Ramos (cell line): Measurements from ENCODE around the gene AMPD1.

ENCODE experiments used
- in situ Hi-C: fragments of 300-500 bp; cut with MboI; formaldehyde crosslinking; loops from one replicate; pipeline ENCODE4 v1.14.3; 2022; ENCODE audit warnings: low sequenced_read_pairs; ENCODE audit not compliant: unreplicated experiment

Gene AMPD1

GRCh38 chr1:114651893-114652292 is 43.5 kb downstream of the AMPD1 start:
- in situ Hi-C loops: no loop called here

GRCh38 chr1:114648503-114648902 is 46.8 kb downstream of the AMPD1 start:
- in situ Hi-C loops: no loop called here

- in situ Hi-C loops: no loop called here
Observed at GRCh38 chr1:114641377-114641776, 54.0 kb downstream of the AMPD1 start.

GRCh38 chr1:114638910-114639309 is 56.4 kb downstream of the AMPD1 start:
- in situ Hi-C loops: no loop called here

GRCh38 chr1:114632427-114632826 is 62.9 kb downstream of the AMPD1 start:
- in situ Hi-C loops: no loop called here

GRCh38 chr1:114627107-114627506 is 68.2 kb downstream of the AMPD1 start:
- in situ Hi-C loops: no loop called here

- in situ Hi-C loops: no loop called here
Observed at GRCh38 chr1:114623364-114623763, 72.0 kb downstream of the AMPD1 start.
